WERI-Rb-1 (cell line): Measurements from ENCODE around the gene CFAP97D2.

ENCODE experiments used
- DNase-seq: peaks from one replicate; pipeline ENCODE4 v3.0.0-alpha.2; 2020
- H3K27ac ChIP-seq: fragments of 250-450 bp; sonication (Bioruptor Pico); 2 replicates; pipeline ENCODE4 v1.5.1; 2020; ENCODE audit warnings: mild to moderate bottlenecking, moderate library complexity
- H3K27me3 ChIP-seq: fragments of 250-450 bp; sonication (Bioruptor Pico); 2 replicates; pipeline ENCODE4 v1.5.1; 2021; ENCODE audit warnings: mild to moderate bottlenecking, low read depth, moderate library complexity; ENCODE audit not compliant: insufficient read depth, severe bottlenecking
- H3K36me3 ChIP-seq: fragments of 250-450 bp; sonication (Bioruptor Pico); 2 replicates; pipeline ENCODE4 v1.5.1; 2020; ENCODE audit warnings: mild to moderate bottlenecking, moderate library complexity
- H3K4me3 ChIP-seq: 2 replicates; pipeline ENCODE4 v1.5.1; 2011; ENCODE audit warnings: low read depth, mild to moderate bottlenecking, control low read depth, low read length
- H3K9me3 ChIP-seq: fragments of 250-450 bp; sonication (Bioruptor Pico); 2 replicates; pipeline ENCODE4 v1.5.1; 2021; ENCODE audit warnings: mild to moderate bottlenecking, moderate library complexity; ENCODE audit not compliant: severe bottlenecking
- TF ChIP-seq, protein P1 (sequence below): IDR thresholded peaks from 2 replicates; pipeline ENCODE4 v1.5.1; 2011; ENCODE audit warnings: low read depth, mild to moderate bottlenecking, control low read depth, inconsistent platforms, low read length

The CFAP97D2 gene

GRCh38 chr13:114230117-114230516 is 51.1 kb downstream of the CFAP97D2 start:
- H3K36me3 ChIP-seq: peaks cover 2% of the 10 kb centered on the region; the same call in 1 of the 2 replicates
- no peaks in the 10 kb centered on the region for H3K27me3 ChIP-seq
- H3K9me3 ChIP-seq: peaks cover 8% of the 10 kb centered on the region
- DNase-seq: no peak
- no peak overlapping the region for H3K27ac ChIP-seq
- TF ChIP-seq, protein P1, sequence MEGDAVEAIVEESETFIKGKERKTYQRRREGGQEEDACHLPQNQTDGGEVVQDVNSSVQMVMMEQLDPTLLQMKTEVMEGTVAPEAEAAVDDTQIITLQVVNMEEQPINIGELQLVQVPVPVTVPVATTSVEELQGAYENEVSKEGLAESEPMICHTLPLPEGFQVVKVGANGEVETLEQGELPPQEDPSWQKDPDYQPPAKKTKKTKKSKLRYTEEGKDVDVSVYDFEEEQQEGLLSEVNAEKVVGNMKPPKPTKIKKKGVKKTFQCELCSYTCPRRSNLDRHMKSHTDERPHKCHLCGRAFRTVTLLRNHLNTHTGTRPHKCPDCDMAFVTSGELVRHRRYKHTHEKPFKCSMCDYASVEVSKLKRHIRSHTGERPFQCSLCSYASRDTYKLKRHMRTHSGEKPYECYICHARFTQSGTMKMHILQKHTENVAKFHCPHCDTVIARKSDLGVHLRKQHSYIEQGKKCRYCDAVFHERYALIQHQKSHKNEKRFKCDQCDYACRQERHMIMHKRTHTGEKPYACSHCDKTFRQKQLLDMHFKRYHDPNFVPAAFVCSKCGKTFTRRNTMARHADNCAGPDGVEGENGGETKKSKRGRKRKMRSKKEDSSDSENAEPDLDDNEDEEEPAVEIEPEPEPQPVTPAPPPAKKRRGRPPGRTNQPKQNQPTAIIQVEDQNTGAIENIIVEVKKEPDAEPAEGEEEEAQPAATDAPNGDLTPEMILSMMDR: no peak
- no peak overlapping the region for H3K4me3 ChIP-seq

- Histone ChIP-seq H3K27ac (no peak overlapping the region), H3K4me3 (no peak overlapping the region), H3K9me3 (peaks cover 8% of the 10 kb centered on the region), H3K27me3 (no peaks in the 10 kb centered on the region), H3K36me3 (peaks cover 4% of the 10 kb centered on the region; the same call in 1 of the 2 replicates)
- DNase-seq: no peak
- TF ChIP-seq, protein P1: no peak
Observed at GRCh38 chr13:114230575-114230974, 51.5 kb downstream of the CFAP97D2 start.

GRCh38 chr13:114231886-114232285 is 52.8 kb downstream of the CFAP97D2 start:
- TF ChIP-seq, protein P1: no peak

DNA sequence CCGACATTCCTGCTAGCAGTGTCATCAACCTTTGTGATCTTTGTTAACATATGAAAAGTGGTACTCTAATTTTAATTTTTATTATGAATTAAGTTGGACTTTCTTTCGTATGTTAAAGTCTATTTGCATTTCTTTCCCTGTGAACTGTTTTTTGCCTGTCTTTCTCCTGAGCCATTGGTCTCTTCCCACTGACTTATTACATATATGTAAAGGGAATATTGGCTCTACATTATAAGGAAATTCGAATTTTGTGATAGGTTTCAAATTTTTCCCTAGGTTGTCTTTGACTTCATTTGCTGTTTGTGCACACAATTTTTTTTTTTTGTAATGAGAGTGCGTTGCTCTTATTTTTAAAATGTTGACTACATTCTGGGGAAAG is 55.2 kb downstream of the CFAP97D2 start:
- DNase-seq: no peak
- H3K27me3 ChIP-seq: no peaks in the 10 kb centered on the region
- H3K4me3 ChIP-seq: peak overlapping the region; percentile 95
- peaks cover 28% of the 10 kb centered on the region for H3K36me3 ChIP-seq
- TF ChIP-seq, protein P1: no peak
- H3K27ac ChIP-seq: peak overlapping the region; percentile 91
- H3K9me3 ChIP-seq: peaks cover 8% of the 10 kb centered on the region

More at GRCh38 chr13:114231886-114232285, 52.8 kb downstream of the CFAP97D2 start:
- Histone ChIP-seq H3K27ac (no peak overlapping the region), H3K4me3 (no peak overlapping the region), H3K27me3 (no peaks in the 10 kb centered on the region), H3K36me3 (peaks cover 10% of the 10 kb centered on the region), H3K9me3 (peaks cover 8% of the 10 kb centered on the region)
- no peak for DNase-seq

GRCh38 chr13:114234645-114235421 is 55.8 kb downstream of the CFAP97D2 start, which contains the start of gene CDC16:
CDC16 (plus strand) TSS chr13:114234897; CDS start chr13:114235085, 188 bp downstream.
- Histone ChIP-seq H3K9me3 (peaks cover 8% of the 10 kb centered on the region), H3K4me3 (peak within 1 kb of the TSS; percentile 95), H3K36me3 (peaks cover 34% of the 10 kb centered on the region), H3K27me3 (no peaks in the 10 kb centered on the region), H3K27ac (peak within 1 kb of the TSS; percentile 91)
- DNase-seq: peak; percentile 100
- TF ChIP-seq, protein P1: 0 out of 2 replicates have a peak, but pooled peaks have one; percentile 2

DNA sequence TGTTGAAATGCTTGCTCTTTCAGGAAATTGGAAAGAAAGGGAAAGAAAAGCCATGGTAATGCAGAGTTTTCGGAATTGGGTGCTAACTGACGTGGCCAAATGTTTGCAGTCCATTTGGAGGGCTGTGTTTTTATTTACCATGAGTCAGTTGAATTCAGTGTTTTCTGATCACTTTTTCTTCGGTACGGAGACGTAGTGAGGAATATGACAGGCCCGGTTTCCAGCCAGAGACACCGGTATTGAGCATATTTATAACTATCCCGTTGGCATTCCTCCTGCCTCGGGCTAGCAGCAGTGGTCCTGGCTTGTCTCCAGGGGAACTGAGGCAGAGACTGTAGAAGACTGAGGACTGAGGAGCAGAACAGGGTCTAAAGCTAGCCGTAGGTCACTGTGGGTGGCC is 56.6 kb downstream of the CFAP97D2 start:
- TF ChIP-seq, protein P1: no peak
- Histone ChIP-seq H3K9me3 (peaks cover 8% of the 10 kb centered on the region), H3K4me3 (peak overlapping the region; percentile 95), H3K27ac (peak overlapping the region; percentile 91), H3K27me3 (no peaks in the 10 kb centered on the region), H3K36me3 (peaks cover 42% of the 10 kb centered on the region)
- no peak for DNase-seq
